Measurements from ENCODE around the gene ZMYND8. TPM values are rescaled to one million over a fixed set of nuclear protein-coding genes. Genes with fewer than 3 reads are reported as not detected.
A peak's percentile ranks its signal among the peaks of the same experiment; 100 is the strongest.

ZMYND8 gene
- polyA plus RNA-seq, 1 donor from 2014 or later = 16.8 TPM

- TF ChIP-seq POLR2AphosphoS5 (IDR thresholded peaks at IDR 0.05) (no peak), SMC3 (conservative IDR thresholded peaks at IDR 0.05; ENCODE audit: poor library complexity) (no peak)
These were observed 1.7 kb upstream of the ZMYND8 start (continued) for GRCh38 chr20:47358039-47358671.

- peak overlapping the region; percentile 99 for H3K27ac ChIP-seq (ENCODE audit: low read length)
- H3K36me3 ChIP-seq (ENCODE audit: insufficient read depth, low read length) = no peaks in the 10 kb centered on the region
- peaks cover 7% of the 10 kb centered on the region for H3F3A ChIP-seq (ENCODE audit: insufficient read depth, low read length, poor library complexity, severe bottlenecking)
- H3K4me3 ChIP-seq (ENCODE audit: low read length) = peak overlapping the region; percentile 58
- peak overlapping the region; percentile 3 for H3K4me2 ChIP-seq (ENCODE audit: low read length)
- TF ChIP-seq MXI1 (conservative IDR thresholded peaks at IDR 0.05; ENCODE audit: poor library complexity, severe bottlenecking) (peak; percentile 45), RAD21 (conservative IDR thresholded peaks at IDR 0.05) (no peak), POLR2AphosphoS5 (IDR thresholded peaks at IDR 0.05) (peak; percentile 73), TAF1 (IDR thresholded peaks at IDR 0.05; ENCODE audit: low read depth) (peak; percentile 84), EP300 (conservative IDR thresholded peaks at IDR 0.05; ENCODE audit: poor library complexity, severe bottlenecking) (peak; percentile 46), CTCF (IDR thresholded peaks at IDR 0.05; ENCODE audit: poor library complexity, severe bottlenecking) (no peak), REST (IDR thresholded peaks at IDR 0.05; ENCODE audit: borderline replicate concordance) (peak; percentile 76)
- no peaks in the 10 kb centered on the region for H3K27me3 ChIP-seq (ENCODE audit: insufficient read depth, low read depth, low read length)
- peak overlapping the region; percentile 77 for H2AFZ ChIP-seq (ENCODE audit: low read depth, low read length)
- H3K9ac ChIP-seq (ENCODE audit: low read length) = peak overlapping the region; percentile 82
- H4K20me1 ChIP-seq (ENCODE audit: insufficient read depth) = no peaks in the 10 kb centered on the region
- H3K9me3 ChIP-seq (ENCODE audit: low read length) = no peaks in the 10 kb centered on the region
- peaks cover 39% of the 10 kb centered on the region for H3K79me2 ChIP-seq (replicated peaks; ENCODE audit: insufficient read depth, low read length)
- H3K9me2 ChIP-seq (ENCODE audit: insufficient read depth, low read length) = no peaks in the 10 kb centered on the region
These were observed 968 bp upstream of the ZMYND8 start for GRCh38 chr20:47357296-47358038.

- Histone ChIP-seq H3K9ac (ENCODE audit: low read length) (peak overlapping the region; percentile 82), H3K9me2 (ENCODE audit: insufficient read depth, low read length) (no peaks in the 10 kb centered on the region), H3K27ac (ENCODE audit: low read length) (peak overlapping the region; percentile 99), H3K27me3 (ENCODE audit: insufficient read depth, low read depth, low read length) (no peaks in the 10 kb centered on the region), H3F3A (ENCODE audit: insufficient read depth, low read length, poor library complexity, severe bottlenecking) (peaks cover 7% of the 10 kb centered on the region), H3K36me3 (ENCODE audit: insufficient read depth, low read length) (no peaks in the 10 kb centered on the region), H2AFZ (ENCODE audit: low read depth, low read length) (peak overlapping the region; percentile 81), H3K4me3 (ENCODE audit: low read length) (peak overlapping the region; percentile 58), H3K9me3 (ENCODE audit: low read length) (no peaks in the 10 kb centered on the region), H4K20me1 (ENCODE audit: insufficient read depth) (no peaks in the 10 kb centered on the region), H3K79me2 (replicated peaks; ENCODE audit: insufficient read depth, low read length) (peaks cover 52% of the 10 kb centered on the region), H3K4me2 (ENCODE audit: low read length) (peak overlapping the region; percentile 83)
- no peak for TF ChIP-seq EP300 (conservative IDR thresholded peaks at IDR 0.05; ENCODE audit: poor library complexity, severe bottlenecking)
- TF ChIP-seq POLR2AphosphoS5 (IDR thresholded peaks at IDR 0.05) = no peak
- TF ChIP-seq MXI1 (conservative IDR thresholded peaks at IDR 0.05; ENCODE audit: poor library complexity, severe bottlenecking) = no peak
- TF ChIP-seq RAD21 (conservative IDR thresholded peaks at IDR 0.05) = no peak
- TF ChIP-seq TAF1 (IDR thresholded peaks at IDR 0.05; ENCODE audit: low read depth) = no peak
- TF ChIP-seq REST (IDR thresholded peaks at IDR 0.05; ENCODE audit: borderline replicate concordance) = no peak
- TF ChIP-seq EZH2 (IDR thresholded peaks at IDR 0.05; ENCODE audit: borderline replicate concordance, insufficient read depth, low read length, poor library complexity, severe bottlenecking) = no peak
These were observed 326 bp downstream of the ZMYND8 start for GRCh38 chr20:47356220-47356525.
